ENCODE data around the gene DIPK2B.

Gene DIPK2B

GRCh38 chrX:45164021-45164621, 36.6 kb downstream of the DIPK2B start:
- Histone ChIP-seq H2AFZ (ENCODE audit: low read length, unreplicated experiment) (no peak overlapping the region), H3K4me3 (ENCODE audit: low read depth, low read length) (no peak overlapping the region), H3K4me1 (ENCODE audit: control insufficient read depth, insufficient read depth, low read length, unreplicated experiment) (no peaks in the 10 kb centered on the region), H3K36me3 (ENCODE audit: insufficient read depth, low read length) (no peaks in the 10 kb centered on the region), H3K27me3 (ENCODE audit: insufficient read depth, low read length) (no peaks in the 10 kb centered on the region), H3K79me2 (ENCODE audit: control insufficient read depth, insufficient read depth, low read length, unreplicated experiment) (no peaks in the 10 kb centered on the region), H3K27ac (ENCODE audit: low read depth, low read length) (no peak overlapping the region)

GRCh38 chrX:45157647-45158046, 43.0 kb downstream of the DIPK2B start:
- H2AFZ ChIP-seq (ENCODE audit: low read length, unreplicated experiment): no peak overlapping the region
- no peaks in the 10 kb centered on the region for H3K4me1 ChIP-seq (ENCODE audit: control insufficient read depth, insufficient read depth, low read length, unreplicated experiment)
- H3K4me3 ChIP-seq (ENCODE audit: low read depth, low read length): no peak overlapping the region
- no peaks in the 10 kb centered on the region for H3K27me3 ChIP-seq (ENCODE audit: insufficient read depth, low read length)
- no peak overlapping the region for H3K27ac ChIP-seq (ENCODE audit: low read depth, low read length)
- H3K79me2 ChIP-seq (ENCODE audit: control insufficient read depth, insufficient read depth, low read length, unreplicated experiment): no peaks in the 10 kb centered on the region
- H3K36me3 ChIP-seq (ENCODE audit: insufficient read depth, low read length): no peaks in the 10 kb centered on the region

- Histone ChIP-seq H2AFZ (ENCODE audit: low read length, unreplicated experiment) (no peak overlapping the region), H3K27ac (ENCODE audit: low read depth, low read length) (no peak overlapping the region), H3K27me3 (ENCODE audit: insufficient read depth, low read length) (no peaks in the 10 kb centered on the region), H3K4me3 (ENCODE audit: low read depth, low read length) (no peak overlapping the region), H3K36me3 (ENCODE audit: insufficient read depth, low read length) (no peaks in the 10 kb centered on the region), H3K4me1 (ENCODE audit: control insufficient read depth, insufficient read depth, low read length, unreplicated experiment) (no peaks in the 10 kb centered on the region), H3K79me2 (ENCODE audit: control insufficient read depth, insufficient read depth, low read length, unreplicated experiment) (no peaks in the 10 kb centered on the region)
Observed at GRCh38 chrX:45154462-45154861, 46.2 kb downstream of the DIPK2B start.

GRCh38 chrX:45154033-45154360, 46.7 kb downstream of the DIPK2B start:
- Histone ChIP-seq H3K4me3 (ENCODE audit: low read depth, low read length) (no peak overlapping the region), H3K27ac (ENCODE audit: low read depth, low read length) (no peak overlapping the region), H3K79me2 (ENCODE audit: control insufficient read depth, insufficient read depth, low read length, unreplicated experiment) (no peaks in the 10 kb centered on the region), H3K4me1 (ENCODE audit: control insufficient read depth, insufficient read depth, low read length, unreplicated experiment) (no peaks in the 10 kb centered on the region), H3K27me3 (ENCODE audit: insufficient read depth, low read length) (no peaks in the 10 kb centered on the region), H3K36me3 (ENCODE audit: insufficient read depth, low read length) (no peaks in the 10 kb centered on the region), H2AFZ (ENCODE audit: low read length, unreplicated experiment) (no peak overlapping the region)
